Measurements from ENCODE around the gene DYNC1LI2.

The DYNC1LI2 gene

GRCh38 chr16:66735891-66736290, 15.5 kb downstream of the DYNC1LI2 start:
- DNase-seq, result no peak

GRCh38 chr16:66731101-66731500, 20.3 kb downstream of the DYNC1LI2 start:
- DNase-seq, result no peak

- no peak for DNase-seq
These were observed 22.6 kb downstream of the DYNC1LI2 start for GRCh38 chr16:66728804-66729203.

- peak; percentile 71 for DNase-seq
These were observed 23.2 kb downstream of the DYNC1LI2 start for GRCh38 chr16:66728117-66728787.

GRCh38 chr16:66720766-66721165, 30.6 kb downstream of the DYNC1LI2 start:
- no peak for DNase-seq

- no peak for DNase-seq
These were observed 32.2 kb downstream of the DYNC1LI2 start for GRCh38 chr16:66719246-66719645.

GRCh38 chr16:66717776-66718175, 33.6 kb downstream of the DYNC1LI2 start:
- DNase-seq, result no peak

- DNase-seq, result peak; percentile 39
These were observed 34.2 kb downstream of the DYNC1LI2 start for GRCh38 chr16:66717112-66717675.

- DNase-seq, result no peak
These were observed 36.6 kb downstream of the DYNC1LI2 start for GRCh38 chr16:66714654-66715307.

- no peak for DNase-seq
These were observed 37.3 kb downstream of the DYNC1LI2 start for GRCh38 chr16:66714062-66714461.

- DNase-seq, result no peak
These were observed 38.3 kb downstream of the DYNC1LI2 start for GRCh38 chr16:66713076-66713475.

GRCh38 chr16:66712512-66712911, 38.9 kb downstream of the DYNC1LI2 start:
- DNase-seq, result no peak

- no peak for DNase-seq
These were observed 39.8 kb downstream of the DYNC1LI2 start for GRCh38 chr16:66711581-66711980.

- no peak for DNase-seq
These were observed 44.9 kb downstream of the DYNC1LI2 start for GRCh38 chr16:66706506-66706880.

GRCh38 chr16:66705790-66706505, 45.5 kb downstream of the DYNC1LI2 start:
- DNase-seq, result no peak

GRCh38 chr16:66703406-66704215, 47.8 kb downstream of the DYNC1LI2 start:
- no peak for DNase-seq

- no peak for DNase-seq
These were observed 49.9 kb downstream of the DYNC1LI2 start for GRCh38 chr16:66701516-66701915.

GRCh38 chr16:66701026-66701425, 50.4 kb downstream of the DYNC1LI2 start:
- DNase-seq, result peak; percentile 71

GRCh38 chr16:66699898-66700297, 51.5 kb downstream of the DYNC1LI2 start:
- DNase-seq, result peak; percentile 14

- DNase-seq, result no peak
These were observed 53.4 kb downstream of the DYNC1LI2 start for GRCh38 chr16:66698046-66698445.

- DNase-seq, result peak; percentile 88
These were observed 54.5 kb downstream of the DYNC1LI2 start, which contains the start of gene CMTM4 for GRCh38 chr16:66696669-66697630. Gene CMTM4 (minus strand): TSS chr16:66696743. CDS start chr16:66696525, 218 bp downstream.
